Activated naive CD4-positive, alpha-beta T cell treated with anti-CD3 and anti-CD28 coated beads, Interleukin-2, amount 10 ng/mL, durations not matched to agents 5 hours and 36 hours (primary cell): ENCODE measurements around the gene ALDH8A1. TPM values are rescaled to one million over a fixed set of nuclear protein-coding genes. Genes with fewer than 3 reads are reported as not detected.

Experiments used
- microRNA-seq: library from miRNA; unstranded; fragments of <30 nt; microRNA quantifications from one replicate; pipeline ENCODE4 v1.2.0, GENCODE V29; 2022; ENCODE audit warnings: borderline microRNAs expressed, borderline replicate concordance
- total RNA-seq, 2 experiments: library from RNA; stranded (reverse); gene quantifications; one replicate each; pipeline ENCODE4 v1.2.3, GENCODE V29; 2021

The ALDH8A1 gene
- total RNA-seq, result under 1 TPM; 0.24 to 0.81 TPM

GRCh38 chr6:134949927-134950326, at the start of gene ALDH8A1:
Gene ALDH8A1, minus strand, starts transcription at chr6:134950101. Its CDS starts 48 bp downstream, at chr6:134950053.

Small RNA genes lying within 50 kb of the gene (microRNA-seq; reads per million reads assigned to microRNA genes)
- not detected for gene MIR3662

Other genes starting within 250 kb of the ALDH8A1 start
- gene HBS1L, start 104.7 kb upstream of the ALDH8A1 start, total RNA-seq, result 10 to 100 TPM; 60.2 to 69.4 TPM
- 1 to 10 TPM; 5.2 to 6.4 TPM for gene MYB, start 231.2 kb upstream of the ALDH8A1 start, total RNA-seq